IMR-90 (cell line): ENCODE data around the gene AP2M1. TPM values are rescaled to one million over a fixed set of nuclear protein-coding genes. Genes with fewer than 3 reads are reported as not detected.
A peak's percentile ranks its signal among the peaks of the same experiment; 100 is the strongest.

ENCODE experiments used
- ATAC-seq: fragments of 200-7000 bp; cut with Tn5 transposase; 2 replicates; pipeline ENCODE4 v1.9.1; 2020; ENCODE audit warnings: low read depth, mild to moderate bottlenecking, moderate library complexity
- BruUV-seq: library from RNA; stranded (reverse); fragments of 400-500 nt; replicated peaks from 2 replicates; lab custom pipeline; 2021; lab: Mats Ljungman, UMichigan
- CTCF ChIA-PET: fragments of 300-600 bp; formaldehyde crosslinking; extraction: SDS; loops from one replicate; lab custom pipeline; 2021; ENCODE audit warnings: antibody characterized with exemption; lab: Yijun Ruan, JAX
- POLR2A ChIA-PET: fragments of 300-600 bp; sonication (Branson Sonifier 250); formaldehyde crosslinking; loops from one replicate; lab custom pipeline; 2022; ENCODE audit warnings: antibody characterized with exemption; ENCODE audit not compliant: unreplicated experiment; lab: Charles Lee
- DNase-seq: peaks from one replicate; pipeline ENCODE4 v3.0.0; 2013
- H2AFZ ChIP-seq: replicated peaks from 2 replicates; pipeline ENCODE3; 2013; ENCODE audit warnings: low read length, mild to moderate bottlenecking; ENCODE audit not compliant: poor library complexity
- H2AK5ac ChIP-seq: 2 replicates; pipeline ENCODE4 v1.6.1; 2013; ENCODE audit warnings: low read depth, low read length, inconsistent platforms
- H2AK9ac ChIP-seq: replicated peaks from 2 replicates; pipeline ENCODE3; 2013; ENCODE audit warnings: mild to moderate bottlenecking, low read depth, low read length, moderate library complexity; ENCODE audit not compliant: poor library complexity
- H2BK120ac ChIP-seq: 2 replicates; pipeline ENCODE4 v1.6.1; 2013; ENCODE audit warnings: low read depth, low read length, inconsistent platforms
- H2BK15ac ChIP-seq: 3 replicates; pipeline ENCODE4 v1.6.1; 2013; ENCODE audit warnings: low read depth, low read length, inconsistent platforms
- H2BK20ac ChIP-seq: 2 replicates; pipeline ENCODE4 v1.6.1; 2013; ENCODE audit warnings: low read depth, mild to moderate bottlenecking, inconsistent platforms, low read length, moderate library complexity
- H2BK5ac ChIP-seq: 2 replicates; pipeline ENCODE4 v1.6.1; 2013; ENCODE audit warnings: mild to moderate bottlenecking, low read depth, low read length, inconsistent platforms; ENCODE audit not compliant: poor library complexity, severe bottlenecking
- H3K14ac ChIP-seq: replicated peaks from 2 replicates; pipeline ENCODE4 v1.6.1; 2013; ENCODE audit warnings: low read depth, low read length, inconsistent platforms
- H3K18ac ChIP-seq: 2 replicates; pipeline ENCODE4 v1.6.1; 2013; ENCODE audit warnings: low read depth, low read length, control low read depth
- H3K23ac ChIP-seq: 2 replicates; pipeline ENCODE4 v1.6.1; 2013; ENCODE audit warnings: low read depth, low read length, inconsistent platforms
- H3K27ac ChIP-seq: 2 replicates; pipeline ENCODE4 v1.5.1; 2013; ENCODE audit warnings: mild to moderate bottlenecking, control low read depth, low read length; ENCODE audit not compliant: insufficient read depth
- H3K27me3 ChIP-seq: 2 replicates; pipeline ENCODE4 v1.6.1; 2013; ENCODE audit warnings: low read length; ENCODE audit not compliant: control insufficient read depth, insufficient read depth
- H3K36me3 ChIP-seq: 2 replicates; pipeline ENCODE4 v1.6.1; 2013; ENCODE audit warnings: low read length, mixed read lengths; ENCODE audit not compliant: control insufficient read depth, insufficient read depth
- H3K4ac ChIP-seq: 2 replicates; pipeline ENCODE4 v1.6.1; 2013; ENCODE audit warnings: low read depth, low read length, inconsistent platforms
- H3K4me1 ChIP-seq: 2 replicates; pipeline ENCODE4 v1.6.1; 2013; ENCODE audit warnings: low read length, mixed read lengths; ENCODE audit not compliant: control insufficient read depth, insufficient read depth
- H3K4me2 ChIP-seq: 2 replicates; pipeline ENCODE4 v1.6.1; 2013; ENCODE audit warnings: low read depth, mild to moderate bottlenecking, control low read depth, low read length, moderate library complexity
- H3K4me3 ChIP-seq: 2 replicates; pipeline ENCODE4 v1.5.1; 2013; ENCODE audit warnings: low read depth, mild to moderate bottlenecking, control low read depth, low read length, moderate library complexity; ENCODE audit not compliant: insufficient read depth
- H3K56ac ChIP-seq: 2 replicates; pipeline ENCODE4 v1.6.1; 2013; ENCODE audit warnings: low read length, inconsistent platforms; ENCODE audit not compliant: insufficient read depth; ENCODE audit errors: extremely low read depth
- H3K79me1 ChIP-seq, 2 experiments: 2 replicates each; pipeline ENCODE4 v1.6.1; 2013; ENCODE audit warnings: low read length in 2 of 2, inconsistent platforms in 1 of 2, low read depth in 1 of 2
- H3K9ac ChIP-seq: 2 replicates; pipeline ENCODE4 v1.6.1; 2013; ENCODE audit warnings: low read depth, low read length, control low read depth
- H3K9me1 ChIP-seq: 2 replicates; pipeline ENCODE4 v1.6.1; 2013; ENCODE audit warnings: low read length, inconsistent platforms; ENCODE audit not compliant: insufficient read depth
- H3K9me3 ChIP-seq: 2 replicates; pipeline ENCODE4 v1.6.1; 2013; ENCODE audit warnings: low read length; ENCODE audit not compliant: control insufficient read depth, insufficient read depth
- H4K20me1 ChIP-seq: 2 replicates; pipeline ENCODE4 v1.6.1; 2013; ENCODE audit warnings: low read length, inconsistent platforms; ENCODE audit not compliant: insufficient read depth
- H4K5ac ChIP-seq: 2 replicates; pipeline ENCODE4 v1.6.1; 2013; ENCODE audit warnings: mild to moderate bottlenecking, low read depth, low read length, control low read depth
- H4K8ac ChIP-seq, 2 experiments: 2 replicates each; pipeline ENCODE4 v1.6.1; 2013; ENCODE audit warnings: low read depth in 2 of 2, low read length in 2 of 2, control low read depth in 1 of 2, inconsistent platforms in 1 of 2
- H4K91ac ChIP-seq: 2 replicates; pipeline ENCODE4 v1.6.1; 2013; ENCODE audit warnings: low read depth, low read length, inconsistent platforms; ENCODE audit not compliant: insufficient read depth
- BHLHE40 ChIP-seq: fragments of 150-350 bp; IDR thresholded peaks from 2 replicates; pipeline ENCODE4 v1.6.1; 2016; ENCODE audit warnings: mild to moderate bottlenecking, low read depth, low read length
- CHD1 ChIP-seq: IDR thresholded peaks from 2 replicates; pipeline ENCODE4 v1.6.1; 2012; ENCODE audit warnings: low read depth, low read length, improper control_type of control experiment
- CTCF ChIP-seq: conservative IDR thresholded peaks from 2 replicates; pipeline ENCODE4 v1.5.1; 2012; ENCODE audit warnings: mild to moderate bottlenecking, low read depth, low read length, improper control_type of control experiment
- ELK1 ChIP-seq: fragments of 150-350 bp; IDR thresholded peaks from 2 replicates; pipeline ENCODE4 v1.6.1; 2016; ENCODE audit warnings: low read depth, mild to moderate bottlenecking, low read length, moderate library complexity, borderline replicate concordance
- FOS ChIP-seq: fragments of 150-350 bp; IDR thresholded peaks from 2 replicates; pipeline ENCODE4 v1.6.1; 2016; ENCODE audit warnings: low read depth, low read length
- MAFK ChIP-seq: IDR thresholded peaks from 2 replicates; pipeline ENCODE4 v1.6.1; 2012; ENCODE audit warnings: low read depth, low read length, improper control_type of control experiment
- MAZ ChIP-seq: IDR thresholded peaks from 2 replicates; pipeline ENCODE4 v1.6.1; 2012; ENCODE audit warnings: low read depth, mild to moderate bottlenecking, low read length, improper control_type of control experiment, moderate library complexity, borderline replicate concordance
- MXI1 ChIP-seq: IDR thresholded peaks from 2 replicates; pipeline ENCODE4 v1.6.1; 2012; ENCODE audit warnings: low read depth, mild to moderate bottlenecking, low read length, moderate library complexity, borderline replicate concordance
- NFE2L2 ChIP-seq: fragments of 150-350 bp; IDR thresholded peaks from 2 replicates; pipeline ENCODE4 v1.6.1; 2016; ENCODE audit warnings: low read depth, mild to moderate bottlenecking, low read length
- POLR2A ChIP-seq: IDR thresholded peaks from 2 replicates; pipeline ENCODE4 v1.6.1; 2012; ENCODE audit warnings: mild to moderate bottlenecking, low read depth, low read length
- RAD21 ChIP-seq: IDR thresholded peaks from 2 replicates; pipeline ENCODE4 v1.6.1; 2012; ENCODE audit warnings: low read length, improper control_type of control experiment
- RCOR1 ChIP-seq: IDR thresholded peaks from 2 replicates; pipeline ENCODE4 v1.6.1; 2012; ENCODE audit warnings: mild to moderate bottlenecking, low read length, improper control_type of control experiment; ENCODE audit not compliant: insufficient replicate concordance
- RFX5 ChIP-seq: IDR thresholded peaks from 2 replicates; pipeline ENCODE4 v1.8.0; 2012; ENCODE audit warnings: low read depth, mild to moderate bottlenecking, low read length, moderate library complexity
- SMC3 ChIP-seq: fragments of 150-350 bp; IDR thresholded peaks from 2 replicates; pipeline ENCODE4 v1.6.1; 2016; ENCODE audit warnings: low read depth, mild to moderate bottlenecking, antibody characterized with exemption, low read length, moderate library complexity
- USF2 ChIP-seq: fragments of 150-350 bp; IDR thresholded peaks from 2 replicates; pipeline ENCODE4 v1.6.1; 2017; ENCODE audit warnings: mild to moderate bottlenecking, antibody characterized with exemption, low read length, low read depth
- WGBS, 2 experiments: methylation state at CpG; one replicate each; pipeline versions ENCODE4 v1.1.5 to v1.1.7; 2013; ENCODE audit warnings: missing lambda C conversion rate in 2 of 2; ENCODE audit not compliant: insufficient read length in 1 of 2; ENCODE audit errors: extremely low coverage in 2 of 2; 5-methylcytosine and 5-hydroxymethylcytosine counted together
- dilution Hi-C: fragments of 300-500 bp; cut with HindIII; formaldehyde crosslinking; loops from one replicate; pipeline ENCODE4 v1.14.3; 2018; ENCODE audit warnings: low sequenced_read_pairs; ENCODE audit not compliant: unreplicated experiment
- in situ Hi-C: fragments of 300-500 bp; cut with MboI; formaldehyde crosslinking; loops from 3 replicates; pipeline ENCODE4 v1.14.3; 2019; ENCODE audit warnings: low sequenced_read_pairs, inconsistent platforms, mixed read lengths
- intact Hi-C: fragments of 100-400 bp; cut with micrococcal nuclease; formaldehyde crosslinking; loops from 2 replicates; pipeline ENCODE4 v1.10.0; 2022
- polyA plus RNA-seq, 3 experiments: library from polyadenylated mRNA; depleted of rRNA; stranded (reverse); fragments of >200 nt; gene quantifications; 2 replicates each; pipeline ENCODE4 v1.2.3, GENCODE V29; 2012; ENCODE audit warnings: low replicate concordance in 1 of 3
- total RNA-seq: library from RNA; depleted of rRNA; stranded (reverse); fragments of >200 nt; gene quantifications from 2 replicates; pipeline ENCODE4 v1.2.3, GENCODE V29; 2012

Gene AP2M1
- total and polyA plus RNA-seq, 2 of the 4 experiments (the other 2 are of a cell fraction): 876 to 1,065 TPM

GRCh38 chr3:184180165-184180564, 5.5 kb downstream of the AP2M1 start:
- no TSS peak for BruUV-seq
- Histone ChIP-seq H2BK20ac (no peak overlapping the region), H3K4me1 (peaks cover 10% of the 10 kb centered on the region), H2AFZ (no peak overlapping the region), H3K36me3 (peaks cover 72% of the 10 kb centered on the region), H4K91ac (no peak overlapping the region), H3K9me3 (no peaks in the 10 kb centered on the region), H3K9me1 (peaks cover 15% of the 10 kb centered on the region), H2AK5ac (no peak overlapping the region), H3K4me2 (no peak overlapping the region), H2BK120ac (no peak overlapping the region), H4K20me1 (peaks cover 49% of the 10 kb centered on the region), H3K4ac (no peak overlapping the region), H3K79me1 (peaks cover 32 to 60% of the 10 kb centered on the region in 2 experiments), H3K18ac (no peak overlapping the region), H3K56ac (no peak overlapping the region), H2BK5ac (no peak overlapping the region), H3K9ac (no peak overlapping the region), H4K8ac (no peak overlapping the region), H3K4me3 (no peak overlapping the region), H3K27me3 (no peaks in the 10 kb centered on the region), H3K14ac (no peak overlapping the region), H2AK9ac (peak overlapping the region; percentile 13), H2BK15ac (no peak overlapping the region), H3K23ac (no peak overlapping the region), H3K27ac (no peak overlapping the region), H4K5ac (no peak overlapping the region)
- intact Hi-C loops (no loop called here), in situ Hi-C loops (no loop called here), dilution Hi-C loops (no loop called here)
- peak; percentile 68 for DNase-seq
- no CpG with 5 or more reads among the region's 6 CpGs for WGBS, 2 experiments
- CTCF ChIA-PET: interaction anchor here (1.1 kb wide), 1 partner anchor 48 kb away, joined by 3 read pairs; no protein-coding TSS in a partner anchor
- POLR2A ChIA-PET: interaction anchor here (0.7 kb wide), 1 partner anchor 267 kb away, joined by 3 read pairs; no protein-coding TSS in a partner anchor
- ATAC-seq: no peak
- TF ChIP-seq RFX5: no peak
- TF ChIP-seq NFE2L2: no peak
- no peak for TF ChIP-seq MXI1
- no peak for TF ChIP-seq RAD21
- no peak for TF ChIP-seq USF2
- TF ChIP-seq ELK1: no peak
- TF ChIP-seq CTCF: no peak
- TF ChIP-seq POLR2A: no peak
- no peak for TF ChIP-seq FOS
- TF ChIP-seq MAZ: no peak
- TF ChIP-seq RCOR1: no peak
- TF ChIP-seq CHD1: no peak
- TF ChIP-seq MAFK: no peak
- TF ChIP-seq BHLHE40: no peak
- no peak for TF ChIP-seq SMC3
